K562 (cell line): Measurements from ENCODE around the gene TRAF3IP1. TPM values are rescaled to one million over a fixed set of nuclear protein-coding genes. Genes with fewer than 3 reads are reported as not detected.
A peak's percentile ranks its signal among the peaks of the same experiment; 100 is the strongest.

Experiments
- ATAC-seq: fragments of 200-7000 bp; cut with Tn5 transposase; 3 replicates; pipeline ENCODE4 v1.9.1; 2020; ENCODE audit warnings: moderate library complexity
- BruUV-seq: library from RNA; stranded (reverse); fragments of 400-500 nt; replicated peaks from 2 replicates; lab custom pipeline; 2021; lab: Mats Ljungman, UMichigan
- CTCF ChIA-PET: fragments of 300-600 bp; formaldehyde crosslinking; extraction: SDS; loops from one replicate; lab custom pipeline; 2021; ENCODE audit warnings: low intra/inter-chr PET ratio; lab: Yijun Ruan, JAX
- POLR2A ChIA-PET: fragments of 300-600, 350-650 bp; sonication (Branson Sonifier 250); formaldehyde crosslinking; extraction: SDS; loops from one replicate; lab custom pipeline; 2021; ENCODE audit warnings: antibody characterized with exemption, inconsistent platforms; lab: Yijun Ruan, JAX
- DNase-seq, 4 experiments: peaks; one replicate each; pipeline versions ENCODE4 v3.0.0 to v3.0.0-alpha.2; 2011 to 2018; ENCODE audit warnings: low spot score in 3 of 4, mixed read lengths in 3 of 4; ENCODE audit errors: extremely low read depth in 1 of 4
- FAIRE-seq: peaks from 2 replicates; lab custom pipeline; 2011; peaks lifted over from hg19 to GRCh38; lab: Jason Lieb, UNC
- H2AFZ ChIP-seq: 2 replicates; pipeline ENCODE4 v1.6.0; 2011; ENCODE audit warnings: low read depth, low read length, control low read depth, inconsistent platforms
- H3K27ac ChIP-seq: fragments of 200-600 bp; 3 replicates; pipeline ENCODE4 v1.8.0; 2011; ENCODE audit warnings: low read depth, mild to moderate bottlenecking, control low read depth, inconsistent platforms, low read length, moderate library complexity, mixed read lengths; ENCODE audit errors: extremely low read depth
- H3K27me3 ChIP-seq, 2 experiments: fragments of 300-600 bp in 1 of 2; 2 replicates in 1 of 2; 3 replicates in 1 of 2; pipeline versions ENCODE4 v1.6.0 to v1.8.0; 2011; ENCODE audit warnings: inconsistent platforms in 2 of 2, low read length in 2 of 2, mild to moderate bottlenecking in 1 of 2, mixed read lengths in 1 of 2, moderate library complexity in 1 of 2; ENCODE audit not compliant: control insufficient read depth in 2 of 2, insufficient read depth in 2 of 2
- H3K36me3 ChIP-seq: fragments of 300-600 bp; 3 replicates; pipeline ENCODE4 v1.8.0; 2011; ENCODE audit warnings: mild to moderate bottlenecking, low read length, inconsistent platforms; ENCODE audit not compliant: control insufficient read depth, insufficient read depth
- H3K4me1 ChIP-seq, 2 experiments: fragments of 200-600 bp in 1 of 2; replicated peaks in 1 of 2; 2 replicates in 1 of 2; 3 replicates in 1 of 2; pipeline versions ENCODE4 v1.5.1 to v1.8.0; 2011; ENCODE audit warnings: inconsistent platforms in 2 of 2, low read length in 2 of 2, mild to moderate bottlenecking in 1 of 2, mixed read lengths in 1 of 2, moderate library complexity in 1 of 2; ENCODE audit not compliant: control insufficient read depth in 2 of 2, insufficient read depth in 2 of 2
- H3K4me2 ChIP-seq: 2 replicates; pipeline ENCODE4 v1.6.1; 2011; ENCODE audit warnings: low read length, control low read depth, inconsistent platforms, mixed read lengths; ENCODE audit not compliant: insufficient read depth
- H3K4me3 ChIP-seq: fragments of 200-600 bp; sonication (generic), shearing (Covaris generic); 2 replicates; pipeline ENCODE4 v1.5.1; 2016; ENCODE audit warnings: control low read depth, inconsistent platforms
- H3K79me2 ChIP-seq: fragments of 200-600 bp; 3 replicates; pipeline ENCODE4 v1.8.0; 2011; ENCODE audit warnings: low read length, inconsistent platforms; ENCODE audit not compliant: control insufficient read depth, insufficient read depth
- H3K9ac ChIP-seq, 2 experiments: 2 replicates each; pipeline versions ENCODE4 v1.6.0 to v1.6.1; 2011; ENCODE audit warnings: low read depth in 2 of 2, low read length in 2 of 2, control low read depth in 1 of 2, inconsistent platforms in 1 of 2, mild to moderate bottlenecking in 1 of 2, mixed read lengths in 1 of 2; ENCODE audit not compliant: insufficient read depth in 1 of 2
- H3K9me1 ChIP-seq: one replicate; pipeline ENCODE4 v1.6.0; 2011; ENCODE audit warnings: inconsistent platforms, mild to moderate bottlenecking, low read length, moderate library complexity; ENCODE audit not compliant: control insufficient read depth, insufficient read depth
- H3K9me3 ChIP-seq: replicated peaks from 2 replicates; pipeline ENCODE4 v1.5.1; 2011; ENCODE audit warnings: low read depth, low read length, inconsistent platforms; ENCODE audit not compliant: control insufficient read depth, insufficient read depth
- H4K20me1 ChIP-seq: replicated peaks from 2 replicates; pipeline ENCODE4 v1.6.1; 2011; ENCODE audit warnings: low read length, inconsistent platforms, mixed read lengths; ENCODE audit not compliant: control insufficient read depth, insufficient read depth
- HMGXB4 ChIP-seq: sonication (generic); formaldehyde crosslinking; IDR thresholded peaks from 2 replicates; pipeline ENCODE4 v1.8.1; 2023; ENCODE audit warnings: mild to moderate bottlenecking, missing genetic modification reagents
- KDM1A ChIP-seq, 2 experiments: fragments of 450-650 bp; IDR thresholded peaks; 2 replicates each; pipeline ENCODE4 v1.6.1; 2016; ENCODE audit warnings: mild to moderate bottlenecking in 2 of 2
- SRSF3 ChIP-seq: fragments of 200-400 bp; formaldehyde crosslinking; IDR thresholded peaks from 2 replicates; pipeline ENCODE4 v1.6.1; 2016; ENCODE audit warnings: mild to moderate bottlenecking, low read length, moderate library complexity; ENCODE audit not compliant: insufficient read depth
- ZBTB17 ChIP-seq: fragments of 450-650 bp; formaldehyde crosslinking; IDR thresholded peaks from 2 replicates; pipeline ENCODE4 v1.4.0; 2020; ENCODE audit warnings: mild to moderate bottlenecking
- WGBS: fragments of 100-300 bp; shearing (Covaris generic); methylation state at CpG from one replicate; pipeline ENCODE4 v1.1.6; 2016; ENCODE audit warnings: low coverage, mixed read lengths; ENCODE audit not compliant: insufficient coverage; ENCODE audit errors: missing lambda C conversion rate; 5-methylcytosine and 5-hydroxymethylcytosine counted together
- in situ Hi-C: fragments of 300-500 bp; cut with MboI; formaldehyde crosslinking; loops from 4 replicates; pipeline ENCODE4 v1.15.0; 2018; ENCODE audit warnings: inconsistent platforms, mixed read lengths
- intact Hi-C: fragments of 100-400 bp; cut with micrococcal nuclease; formaldehyde crosslinking; loops from 2 replicates; pipeline ENCODE4 v1.14.2; 2022
- polyA plus RNA-seq, 8 experiments: library from polyadenylated mRNA; depleted of rRNA in 4 of 8; stranded (reverse) in 5 of 8; unstranded in 3 of 8; fragments of >200 nt; fragmentation: Nextera tagmentation in 2 of 8; fragmentation: Illumina TruSeq in 1 of 8; extraction: Ambion mirVana in 2 of 8; extraction: Trizol in 1 of 8; gene quantifications; 2 replicates each; pipeline versions ENCODE4 v1.2.1 to v1.2.3, GENCODE V29; 2011 to 2014; ENCODE audit warnings: inconsistent platforms in 1 of 8, missing spikeins in 1 of 8
- total RNA-seq, 7 experiments: library from RNA; depleted of rRNA in 6 of 7; stranded (reverse); fragments of >200 nt in 6 of 7; fragmentation: Illumina TruSeq in 2 of 7; extraction: Trizol in 2 of 7; gene quantifications; 2 replicates each; pipeline versions ENCODE4 v1.2.1 to v1.2.3, GENCODE V29; 2011 to 2021; ENCODE audit warnings: low replicate concordance in 1 of 7

TRAF3IP1 gene
- total and polyA plus RNA-seq, 9 of the 15 experiments (the other 6 are each of a cell fraction or from before 2014, with no cell fraction given), result 1.3 to 7.4 (median 3.4) TPM

GRCh38 chr2:238369591-238370040, 49.3 kb downstream of the TRAF3IP1 start (continued):
- no peak for TF ChIP-seq HMGXB4 (CRISPR knock-in tag)

GRCh38 chr2:238370094-238370822, 49.9 kb downstream of the TRAF3IP1 start:
- no peak overlapping the region for H3K4me3 ChIP-seq
- FAIRE-seq, result peak; percentile 26
- 76% methylated on average over 7 of the region's 10 CpGs for WGBS
- no peak overlapping the region for H3K27ac ChIP-seq
- peak; percentile 16; the same call in 2 of the 3 replicates for ATAC-seq
- DNase-seq, result no peak
- no peak overlapping the region for H3K9ac ChIP-seq
- BruUV-seq, result no TSS peak
- H3K27me3 ChIP-seq, result no peaks in the 10 kb centered on the region
- H2AFZ ChIP-seq, result no peak overlapping the region
- no peaks in the 10 kb centered on the region for H3K79me2 ChIP-seq
- intact Hi-C loops, result loop anchor here (2.0 to 5.0 kb wide), 3 partner anchors 53 to 417 kb away; no protein-coding TSS in a partner anchor
- H3K4me1 ChIP-seq, result peaks cover 4 to 5% of the 10 kb centered on the region in 2 experiments; a peak in 4 of 5 replicates
- no peaks in the 10 kb centered on the region for H3K9me1 ChIP-seq
- POLR2A ChIA-PET, result interaction anchor here (0.6 to 1.2 kb wide), 2 partner anchors 89 to 227 kb away, joined by 3 to 4 read pairs; no protein-coding TSS in a partner anchor
- no peaks in the 10 kb centered on the region for H4K20me1 ChIP-seq
- no peaks in the 10 kb centered on the region for H3K9me3 ChIP-seq
- CTCF ChIA-PET, result interaction anchor here (0.6 to 2.0 kb wide), 3 partner anchors 13 to 106 kb away, joined by 3 to 18 read pairs (median 3); no protein-coding TSS in a partner anchor
- peak overlapping the region; percentile 18; the same call in 1 of the 2 replicates for H3K4me2 ChIP-seq
- no peaks in the 10 kb centered on the region for H3K36me3 ChIP-seq
- TF ChIP-seq KDM1A (IDR thresholded peaks at IDR 0.05) (peak in 1 of 2 experiments; percentile 31; a peak in 1 of 4 replicates), ZBTB17 (no peak), SRSF3 (no peak)
- in situ Hi-C loops, result loop anchor here (25.0 kb wide), 1 partner anchor 417 kb away; no protein-coding TSS in a partner anchor
